HL-60/S4 treated with phorbol 12-myristate 13-acetate at 8.2 ng/mL for 4 days and 3 days (cell line): ENCODE results near the gene ADAP1.
"Not testable (repeated sequence)": the region's sequence is repeated elsewhere in the genome, so short reads cannot be mapped to it uniquely, and the experiment has no call there.

Experiments
- in situ Hi-C: fragments of 300-500 bp; cut with MboI; formaldehyde crosslinking; loops from 2 replicates; pipeline ENCODE4 v1.15.0; 2022; ENCODE audit warnings: low sequenced_read_pairs

ADAP1 gene

GRCh38 chr7:975702-976473, 21.4 kb upstream of the ADAP1 start:
- in situ Hi-C loops, result no loop called here

GRCh38 chr7:974820-975681, 20.6 kb upstream of the ADAP1 start, which contains the start of gene COX19:
COX19 (minus strand) TSS chr7:975549; CDS start chr7:975509, 40 bp downstream.
- in situ Hi-C loops, result no loop called here

DNA sequence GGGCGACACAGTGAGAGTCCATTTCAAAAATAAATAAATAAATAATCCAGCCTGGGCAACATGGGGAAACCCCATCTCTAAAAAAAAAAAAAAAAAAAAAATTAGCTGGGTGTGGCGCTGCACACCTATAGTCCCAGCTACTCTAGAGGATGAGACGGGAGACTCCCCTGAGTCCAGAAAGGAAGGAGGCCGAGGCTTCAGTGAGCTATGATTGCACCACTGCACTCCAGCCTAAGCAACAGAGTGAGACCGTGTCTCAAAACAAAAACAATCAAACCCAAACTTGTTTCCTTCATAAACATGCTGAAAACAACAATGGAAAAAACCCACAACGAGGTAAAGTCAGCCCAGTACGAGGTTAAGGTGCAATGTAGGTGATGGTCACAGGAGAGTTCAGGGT, 19.7 kb upstream of the ADAP1 start:
- in situ Hi-C loops, result no loop called here

DNA sequence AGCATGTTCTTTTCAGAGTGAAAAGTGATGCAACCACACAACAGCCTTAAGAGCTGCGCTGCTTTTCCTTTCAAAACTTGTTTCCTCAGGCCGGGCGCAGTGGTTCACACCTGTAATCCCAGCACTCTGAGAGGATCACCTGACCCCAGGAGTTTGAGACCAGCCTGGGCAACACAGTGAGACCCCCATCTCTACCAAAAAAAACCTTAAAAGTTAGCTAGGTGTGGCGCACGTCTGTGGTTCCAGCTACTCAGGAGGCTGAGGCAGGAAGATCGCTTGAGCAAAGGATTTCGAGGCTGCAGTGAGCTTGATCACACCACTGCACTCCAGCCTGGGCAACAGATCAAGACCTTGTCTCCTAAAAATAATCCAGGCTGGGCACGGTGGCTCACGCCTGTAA, 18.8 kb upstream of the ADAP1 start:
- in situ Hi-C loops, result no loop called here

DNA sequence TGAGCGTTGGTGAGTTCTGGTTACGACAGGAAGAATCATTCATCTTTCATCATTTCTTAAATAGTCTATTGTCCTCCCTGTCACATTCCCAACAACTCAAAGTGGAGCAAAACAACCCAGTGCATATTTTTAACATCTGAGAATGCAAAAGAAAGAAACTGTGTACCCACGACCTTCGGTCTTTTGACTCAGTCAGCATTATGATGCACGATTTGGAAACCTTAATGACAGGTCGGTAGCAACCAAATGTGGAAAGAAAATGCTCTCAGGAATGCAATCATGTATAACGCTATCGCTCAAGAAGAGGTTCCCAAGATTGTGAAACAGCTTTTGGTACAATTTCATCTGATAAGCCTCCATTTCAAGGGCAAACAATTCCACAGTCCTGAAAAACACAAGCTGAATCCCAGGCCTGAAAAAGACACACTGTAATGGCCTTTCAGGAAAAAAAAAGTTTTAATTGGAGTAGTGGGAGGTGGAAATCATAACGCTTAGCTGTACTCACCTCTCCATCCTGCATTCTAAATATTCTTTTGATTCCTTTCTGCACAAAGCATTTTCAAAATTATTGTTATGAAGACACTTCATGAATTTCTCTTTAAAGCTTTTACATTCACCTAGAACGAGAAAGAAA, 18.3 kb upstream of the ADAP1 start:
- in situ Hi-C loops, result no loop called here

DNA sequence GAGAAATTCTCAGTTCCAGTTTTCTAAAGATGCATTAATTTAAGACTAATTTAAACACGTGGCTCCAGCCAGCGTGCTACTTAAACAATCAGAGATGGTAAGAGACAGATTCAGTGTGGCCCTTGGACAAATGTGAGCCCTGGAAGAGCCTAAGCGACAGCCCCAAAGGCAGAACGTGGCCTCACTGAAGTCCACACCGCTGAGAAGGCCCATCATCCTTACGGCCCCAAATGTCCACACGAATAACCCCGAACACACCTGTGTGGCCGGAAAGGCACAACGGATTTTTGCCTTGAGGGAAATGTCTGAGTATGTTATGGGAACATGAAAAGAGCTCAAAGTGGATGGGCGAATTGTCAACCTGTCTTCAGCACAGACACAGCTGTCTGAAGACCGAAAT, 17.6 kb upstream of the ADAP1 start:
- in situ Hi-C loops, result no loop called here

- in situ Hi-C loops, result no loop called here
Observed at GRCh38 chr7:970744-971143, 16.3 kb upstream of the ADAP1 start.

GRCh38 chr7:969403-969802, 14.9 kb upstream of the ADAP1 start:
- in situ Hi-C loops, result no loop called here

DNA sequence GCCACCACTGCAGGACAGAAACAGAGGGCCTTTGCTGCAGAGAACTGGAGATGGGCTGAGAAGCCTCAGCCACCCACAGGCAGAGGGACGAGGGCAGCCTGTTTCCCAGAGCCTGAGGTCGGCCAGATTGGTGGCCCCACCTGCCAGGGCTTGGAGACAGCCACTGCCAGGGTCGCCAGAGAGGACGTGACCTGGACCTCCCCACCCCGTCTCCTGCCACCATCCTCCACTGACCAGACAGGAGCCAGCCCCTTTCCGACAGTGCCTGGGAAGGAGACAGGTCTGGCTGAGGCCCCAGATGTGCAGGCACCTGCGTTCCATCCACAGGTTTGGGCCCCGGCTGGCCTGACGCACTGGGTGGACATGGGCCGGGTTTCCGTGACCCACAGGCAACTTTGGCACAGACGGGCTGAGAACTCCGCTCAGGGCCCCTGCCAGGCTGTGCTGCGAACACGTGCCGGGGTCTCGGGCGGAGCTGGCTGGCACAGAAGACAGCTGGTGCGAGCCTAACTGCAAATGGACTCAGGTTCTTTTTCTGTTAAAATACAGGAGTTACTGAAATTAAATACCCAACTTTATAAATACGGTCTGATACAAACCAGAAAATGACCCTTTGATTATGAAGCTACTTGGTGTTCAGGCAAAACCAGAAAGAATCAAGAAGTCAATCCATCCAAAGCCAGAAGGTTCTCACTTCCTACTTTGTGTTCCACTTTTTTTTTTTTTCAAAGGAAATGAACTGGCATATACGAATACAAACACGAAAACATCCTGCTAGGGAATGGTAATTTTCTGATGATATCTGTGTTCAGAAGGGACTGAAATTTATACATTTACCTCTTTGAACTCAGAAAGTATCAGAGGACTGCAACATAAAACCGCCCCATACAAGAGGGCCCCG, 14.0 kb upstream of the ADAP1 start:
- in situ Hi-C loops, result no loop called here

- in situ Hi-C loops, result no loop called here
Observed at GRCh38 chr7:967361-968082, 13.0 kb upstream of the ADAP1 start.

GRCh38 chr7:966291-967069, 12.0 kb upstream of the ADAP1 start:
- in situ Hi-C loops, result no loop called here

- in situ Hi-C loops, result no loop called here
Observed at GRCh38 chr7:964401-965231, 10.1 kb upstream of the ADAP1 start.

DNA sequence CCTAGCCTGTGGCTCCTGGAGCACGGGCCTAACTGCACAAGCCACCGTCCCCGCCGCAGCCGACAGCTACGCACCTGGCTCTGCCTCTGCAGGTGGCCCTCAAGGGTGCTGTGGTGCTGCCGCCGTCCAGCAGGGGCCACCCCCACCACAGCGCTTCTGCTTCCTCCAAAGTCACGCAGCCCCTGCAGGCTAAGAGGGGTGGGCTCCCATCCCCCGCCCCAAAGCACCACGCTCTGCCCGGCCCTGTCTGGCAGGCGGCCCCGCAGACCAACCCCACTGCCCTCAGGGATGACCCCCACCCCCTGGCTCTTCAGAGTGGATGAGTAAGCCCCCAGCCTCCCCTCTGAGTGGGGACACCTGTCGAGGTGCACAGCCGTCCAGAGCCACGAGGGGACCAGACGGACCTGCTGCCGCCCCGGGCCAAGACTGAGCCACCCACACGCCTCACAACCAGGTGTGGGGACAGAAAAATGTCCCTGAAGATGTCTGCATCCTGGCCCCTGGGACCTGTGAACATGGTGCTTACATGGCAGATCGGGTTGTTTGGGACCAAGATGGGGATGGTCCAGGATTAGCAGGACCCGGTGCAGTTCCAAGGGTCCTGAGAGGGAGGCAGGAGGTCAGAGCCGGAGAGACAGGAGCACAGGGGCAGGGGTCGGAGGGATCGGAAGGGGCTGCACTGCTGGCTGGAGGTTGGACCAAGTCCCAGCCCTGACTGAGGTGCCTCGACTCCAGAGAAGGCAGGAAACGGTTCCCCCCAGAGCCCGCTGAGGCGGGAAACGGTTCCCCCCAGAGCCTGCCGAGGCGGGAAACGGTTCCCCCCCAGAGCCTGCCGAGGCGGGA, 9.0 kb upstream of the ADAP1 start:
- in situ Hi-C loops, result no loop called here

- in situ Hi-C loops, result no loop called here
Observed at GRCh38 chr7:962401-963081, 8.1 kb upstream of the ADAP1 start.

GRCh38 chr7:961546-962400, 7.3 kb upstream of the ADAP1 start:
- in situ Hi-C loops, result no loop called here

- in situ Hi-C loops, result not testable (repeated sequence)
Observed at GRCh38 chr7:960972-961371, 6.5 kb upstream of the ADAP1 start.
